ENCODE results near the gene NMNAT2. TPM values are rescaled to one million over a fixed set of nuclear protein-coding genes. Genes with fewer than 3 reads are reported as not detected.

NMNAT2 gene
- total and polyA plus RNA-seq, 2 donors (not counting 3 experiments of a cell fraction or from before 2014, with no cell fraction given) = 0.28 to 0.38 TPM

GRCh38 chr1:183449223-183449770 is 31.1 kb upstream of the NMNAT2 start:
- no peaks in the 10 kb centered on the region for H3K9me1 ChIP-seq (replicated peaks; ENCODE audit: control insufficient read depth, extremely low read depth, insufficient read depth, low read length)
- dilution Hi-C loops (cut with MboI; ENCODE audit: extremely low pct_ligation_motif_present, low sequenced_read_pairs) = no loop called here
- no peak overlapping the region for H3K4me3 ChIP-seq (replicated peaks in 1 of 3; ENCODE audit: insufficient read depth in 1 of 3, low read depth in 1 of 3, low read length in 3 of 3)

More at GRCh38 chr1:183449223-183449770, 31.1 kb upstream of the NMNAT2 start:
- no peaks in the 10 kb centered on the region for H3K79me2 ChIP-seq (ENCODE audit: control insufficient read depth, insufficient read depth, low read length)
- POLR2A ChIA-PET = no interaction called here
- no peak overlapping the region for H3K27ac ChIP-seq (ENCODE audit: insufficient read depth, low read depth, low read length)
- peaks cover 8% of the 10 kb centered on the region for H3K4me1 ChIP-seq (ENCODE audit: control insufficient read depth, extremely low read depth, insufficient read depth, low read length)
- CTCF ChIA-PET = no interaction called here
- no peak overlapping the region for H3K9ac ChIP-seq (replicated peaks; ENCODE audit: extremely low read depth, insufficient read depth, low read length)
- H3K9me3 ChIP-seq (replicated peaks; ENCODE audit: control insufficient read depth, insufficient read depth, low read length) = no peaks in the 10 kb centered on the region
- H2AFZ ChIP-seq (ENCODE audit: low read depth, low read length) = no peak overlapping the region
- no peaks in the 10 kb centered on the region for H3K36me3 ChIP-seq (ENCODE audit: control insufficient read depth in 2 of 2, extremely low read depth in 1 of 2, insufficient read depth in 2 of 2, low read length in 2 of 2)
- BruUV-seq (replicated peaks) = no TSS peak
- DNase-seq (ENCODE audit: low read depth, low spot score) = no peak
- TF ChIP-seq CTCF (IDR thresholded peaks at IDR 0.05; ENCODE audit: extremely low read depth in 1 of 2, insufficient read depth in 1 of 2, low read depth in 1 of 2, low read length in 2 of 2) = no peak
- TF ChIP-seq POLR2AphosphoS5 (IDR thresholded peaks at IDR 0.05; ENCODE audit: insufficient read depth, low read depth, low read length) = no peak
- TF ChIP-seq EZH2 (IDR thresholded peaks at IDR 0.05; ENCODE audit: borderline replicate concordance, low read depth, low read length, severe bottlenecking) = no peak
- TF ChIP-seq GATA2 (IDR thresholded peaks at IDR 0.05; ENCODE audit: insufficient read depth, insufficient read length, low read depth, low read length) = no peak
- TF ChIP-seq MAX (IDR thresholded peaks at IDR 0.05; ENCODE audit: insufficient read depth, insufficient read length) = no peak
- TF ChIP-seq FOS (IDR thresholded peaks at IDR 0.05; ENCODE audit: borderline replicate concordance, insufficient read depth, low read length) = no peak
- no peak overlapping the region for H3K4me2 ChIP-seq (ENCODE audit: insufficient read depth, low read length)
- intact Hi-C loops (cut with micrococcal nuclease) = no loop called here
- no peaks in the 10 kb centered on the region for H4K20me1 ChIP-seq (replicated peaks; ENCODE audit: control insufficient read depth, extremely low read depth, insufficient read depth, low read length)
- H3K27me3 ChIP-seq (ENCODE audit: control insufficient read depth in 2 of 2, insufficient read depth in 2 of 2, low read length in 2 of 2) = no peaks in the 10 kb centered on the region
- FAIRE-seq = no peak
